Epithelial cell of prostate (primary cell): ENCODE results near the gene HLA-A.

Experiments used
- DNase-seq: peaks from one replicate; pipeline ENCODE4 v3.0.0-alpha.2; 2011; ENCODE audit warnings: low read depth, low spot score
- H3K27ac ChIP-seq: fragments of 450-650 bp; 2 replicates; pipeline ENCODE4 v1.5.1; 2017; ENCODE audit warnings: mild to moderate bottlenecking

Gene HLA-A

GRCh38 chr6:29981211-29981812, 39.0 kb downstream of the HLA-A start:
- H3K27ac ChIP-seq = no peak overlapping the region
- DNase-seq = no peak

- H3K27ac ChIP-seq = no peak overlapping the region
- DNase-seq = no peak
Measured at GRCh38 chr6:29982097-29982496, 39.8 kb downstream of the HLA-A start.

- DNase-seq = no peak
- no peak overlapping the region for H3K27ac ChIP-seq
Measured at GRCh38 chr6:29984232-29984631, 41.9 kb downstream of the HLA-A start.

- DNase-seq = no peak
- no peak overlapping the region for H3K27ac ChIP-seq
Measured at GRCh38 chr6:29984992-29985391, 42.7 kb downstream of the HLA-A start.

- no peak overlapping the region for H3K27ac ChIP-seq
- DNase-seq = no peak
Measured at GRCh38 chr6:29986179-29986781, 43.9 kb downstream of the HLA-A start.

GRCh38 chr6:29989211-29989610, 46.9 kb downstream of the HLA-A start:
- no peak overlapping the region for H3K27ac ChIP-seq
- DNase-seq = no peak

GRCh38 chr6:29990931-29991330, 48.6 kb downstream of the HLA-A start:
- H3K27ac ChIP-seq = no peak overlapping the region
- DNase-seq = no peak

- H3K27ac ChIP-seq = no peak overlapping the region
- peak; percentile 36 for DNase-seq
Measured at GRCh38 chr6:29992807-29993206, 50.5 kb downstream of the HLA-A start.

GRCh38 chr6:29994826-29995225, 52.5 kb downstream of the HLA-A start:
- no peak for DNase-seq
- H3K27ac ChIP-seq = no peak overlapping the region

GRCh38 chr6:29995340-29995777, 53.0 kb downstream of the HLA-A start:
- no peak overlapping the region for H3K27ac ChIP-seq
- no peak for DNase-seq
